ENCODE measurements around the gene SEC24D.

Gene SEC24D

GRCh38 chr4:118839221-118839927, 3.4 kb upstream of the SEC24D start:
- no peak for FAIRE-seq

GRCh38 chr4:118837121-118837507, 1.2 kb upstream of the SEC24D start:
- no peak for FAIRE-seq

- no peak for FAIRE-seq
Observed at GRCh38 chr4:118836301-118837120, 585 bp upstream of the SEC24D start.

- peak; percentile 84 for FAIRE-seq
Observed at GRCh38 chr4:118834960-118835569, 861 bp downstream of the SEC24D start.

GRCh38 chr4:118834070-118834469, 1.9 kb downstream of the SEC24D start:
- peak; percentile 92 for FAIRE-seq

- no peak for FAIRE-seq
Observed at GRCh38 chr4:118833192-118833820, 2.6 kb downstream of the SEC24D start.

GRCh38 chr4:118829107-118829506, 6.8 kb downstream of the SEC24D start:
- FAIRE-seq = no peak

- FAIRE-seq = no peak
Observed at GRCh38 chr4:118826723-118827444, 9.0 kb downstream of the SEC24D start.

GRCh38 chr4:118825799-118826198, 10.1 kb downstream of the SEC24D start:
- FAIRE-seq = peak; percentile 49

- no peak for FAIRE-seq
Observed at GRCh38 chr4:118824141-118824540, 11.8 kb downstream of the SEC24D start.

GRCh38 chr4:118823471-118823870, 12.5 kb downstream of the SEC24D start:
- no peak for FAIRE-seq

GRCh38 chr4:118821590-118822293, 14.2 kb downstream of the SEC24D start:
- FAIRE-seq = peak; percentile 95

GRCh38 chr4:118817178-118817930, 18.6 kb downstream of the SEC24D start:
- FAIRE-seq = no peak

GRCh38 chr4:118816538-118817177, 19.3 kb downstream of the SEC24D start:
- peak; percentile 30 for FAIRE-seq

GRCh38 chr4:118814891-118815290, 21.0 kb downstream of the SEC24D start:
- no peak for FAIRE-seq

- FAIRE-seq = no peak
Observed at GRCh38 chr4:118814058-118814457, 21.9 kb downstream of the SEC24D start.

- FAIRE-seq = no peak
Observed at GRCh38 chr4:118813561-118813960, 22.4 kb downstream of the SEC24D start.

- no peak for FAIRE-seq
Observed at GRCh38 chr4:118811832-118812231, 24.1 kb downstream of the SEC24D start.

GRCh38 chr4:118810991-118811764, 24.7 kb downstream of the SEC24D start:
- FAIRE-seq = no peak

GRCh38 chr4:118807659-118808058, 28.3 kb downstream of the SEC24D start:
- FAIRE-seq = no peak
